GM19438 (cell line): ENCODE measurements around the gene KCTD5.

Experiments
- ATAC-seq: cut with Tn5 transposase; IDR thresholded peaks from one replicate; pipeline ENCODE4 v1.9.1; 2021; ENCODE audit warnings: low read depth; ENCODE audit not compliant: unreplicated experiment

Gene KCTD5

GRCh38 chr16:2720064-2720457 lies 37.7 kb downstream of the KCTD5 start, which contains the start of gene PRSS27:
PRSS27 (minus strand) TSS chr16:2720224; CDS start chr16:2720160, 64 bp downstream.
- no peak for ATAC-seq

- peak; percentile 77 for ATAC-seq
Measured at GRCh38 chr16:2720719-2721633, 38.7 kb downstream of the KCTD5 start.

DNA sequence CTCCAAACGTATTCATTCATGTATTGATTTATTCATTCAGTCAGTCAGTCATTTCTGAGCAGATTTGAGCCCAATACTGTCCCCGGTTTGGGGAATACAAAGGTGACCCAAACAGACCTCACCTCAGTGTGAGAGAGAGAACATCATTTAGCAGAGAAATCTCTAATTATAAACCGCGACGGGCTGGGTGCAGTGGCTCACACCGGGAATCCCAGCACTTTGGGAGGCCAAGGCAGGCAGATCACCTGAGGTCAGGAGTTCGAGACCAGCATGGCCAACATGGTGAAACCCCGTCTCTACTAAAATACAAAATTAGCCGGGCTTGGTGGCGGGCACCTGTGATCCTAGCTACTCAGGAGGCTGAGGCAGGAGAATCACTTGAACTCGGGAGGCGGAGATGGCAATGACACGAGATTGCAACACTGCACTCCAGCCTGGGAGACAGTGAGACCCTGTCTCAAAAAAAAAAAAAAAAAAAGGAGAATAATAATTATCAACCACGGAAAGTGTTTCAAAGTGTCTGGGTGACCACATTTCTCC lies 39.4 kb downstream of the KCTD5 start:
- ATAC-seq = peak; percentile 5

- ATAC-seq = no peak
Measured at GRCh38 chr16:2724088-2724676, 41.9 kb downstream of the KCTD5 start.

- ATAC-seq = no peak
Measured at GRCh38 chr16:2724816-2725348, 42.6 kb downstream of the KCTD5 start.

DNA sequence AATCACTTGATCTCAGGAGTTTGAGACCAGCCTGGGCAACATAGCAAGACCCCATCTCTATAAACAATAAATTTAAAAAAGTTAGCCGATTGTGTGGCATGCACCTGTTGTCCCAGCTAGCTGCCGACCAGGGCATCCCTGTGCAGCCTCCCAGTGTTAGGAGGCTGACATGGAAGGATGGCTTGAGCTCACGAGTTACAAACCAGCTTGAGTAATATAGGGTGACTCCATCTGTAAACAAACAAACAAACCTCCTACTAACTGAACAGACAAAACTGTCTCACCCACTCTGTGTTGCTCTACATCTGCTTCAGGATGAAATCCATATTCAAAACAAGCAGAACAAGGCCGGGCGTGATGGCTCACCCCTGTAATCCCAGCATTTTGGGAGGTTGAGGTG lies 44.6 kb downstream of the KCTD5 start:
- no peak for ATAC-seq

- ATAC-seq = no peak
Measured at GRCh38 chr16:2728034-2728433, 45.7 kb downstream of the KCTD5 start.

GRCh38 chr16:2734844-2735515 lies 52.7 kb downstream of the KCTD5 start:
- no peak for ATAC-seq

DNA sequence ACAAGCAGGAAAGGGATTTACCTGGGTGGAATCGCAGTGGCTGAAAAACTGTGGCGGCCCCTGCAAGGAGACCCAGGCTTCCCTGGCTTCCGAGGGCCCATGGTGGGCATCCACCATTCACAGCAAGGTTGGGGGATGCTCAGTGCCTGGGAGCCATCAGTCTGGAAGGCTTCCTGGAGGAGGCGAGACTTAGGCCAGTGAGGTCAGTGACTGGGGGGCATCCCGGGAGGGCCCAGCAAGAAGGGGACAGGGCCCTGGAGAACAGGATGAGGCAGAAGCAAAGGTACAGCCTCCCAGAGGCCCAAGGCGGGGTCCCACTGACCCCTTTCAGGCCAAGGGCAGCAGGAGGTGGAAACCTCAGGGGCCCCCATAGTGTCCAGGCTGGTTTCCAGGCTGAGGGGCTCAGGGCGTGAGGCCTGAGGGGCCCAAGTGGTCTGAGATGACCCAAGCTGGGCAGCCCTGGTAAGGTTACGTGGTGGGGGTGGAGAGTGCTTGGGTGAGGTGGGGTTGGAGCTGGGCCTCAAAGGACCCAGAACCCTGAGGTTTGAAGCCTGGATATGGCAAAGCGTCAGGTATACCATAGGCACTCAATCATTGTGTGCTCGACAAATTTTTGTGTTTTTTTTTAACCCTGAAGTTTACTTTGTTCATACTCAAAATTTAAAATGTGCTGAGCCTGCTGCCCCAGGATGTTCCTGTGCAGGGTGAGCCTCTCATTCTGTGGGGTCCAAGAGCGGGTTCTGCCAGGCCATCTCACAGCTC lies 54.3 kb downstream of the KCTD5 start:
- ATAC-seq = no peak

- ATAC-seq = no peak
Measured at GRCh38 chr16:2737238-2737605, 54.9 kb downstream of the KCTD5 start.

DNA sequence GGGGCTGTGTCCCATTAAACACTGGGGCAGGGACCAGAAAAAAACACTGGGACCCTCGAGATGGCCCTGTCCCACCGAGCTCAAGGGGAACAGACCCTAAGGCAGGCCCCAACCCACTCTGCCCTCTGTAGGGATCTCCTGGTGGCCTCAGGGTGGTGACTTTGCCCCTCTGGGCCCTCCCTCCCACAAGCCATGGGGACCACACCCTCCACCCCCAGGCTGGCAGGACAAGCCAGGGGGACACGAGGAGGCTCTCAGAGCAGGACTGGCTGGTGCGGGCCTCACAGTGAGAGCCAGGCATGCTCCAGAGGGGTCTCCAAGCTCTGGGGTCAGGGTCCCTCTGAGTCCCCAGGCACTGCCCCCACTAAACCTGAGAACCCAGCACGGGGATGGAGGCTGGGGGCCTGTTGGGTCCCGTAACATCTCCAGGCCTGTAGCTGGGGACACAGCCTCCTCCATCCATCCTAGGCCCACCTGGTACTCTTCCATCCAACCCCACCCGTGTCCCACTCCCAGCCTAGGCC lies 55.6 kb downstream of the KCTD5 start:
- no peak for ATAC-seq

DNA sequence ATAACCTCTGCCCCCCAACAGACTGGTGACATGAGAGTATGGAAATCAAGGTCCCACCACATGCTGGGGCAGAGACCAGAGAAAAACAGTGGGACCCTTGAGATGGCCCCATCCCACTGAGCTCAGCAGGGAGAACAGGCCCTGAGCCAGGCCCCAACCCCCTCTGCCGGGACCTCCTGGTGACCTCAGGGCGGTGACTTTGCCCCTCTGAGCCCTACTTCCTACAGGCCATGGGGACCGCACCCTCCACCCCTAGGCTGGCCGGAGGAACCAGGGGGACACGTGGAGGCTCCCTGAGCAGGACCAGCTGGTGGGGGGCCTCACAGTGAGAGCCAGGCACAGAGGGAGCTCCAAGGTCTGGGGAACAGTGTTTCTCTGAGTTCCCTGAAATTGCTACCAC lies 56.3 kb downstream of the KCTD5 start:
- no peak for ATAC-seq

DNA sequence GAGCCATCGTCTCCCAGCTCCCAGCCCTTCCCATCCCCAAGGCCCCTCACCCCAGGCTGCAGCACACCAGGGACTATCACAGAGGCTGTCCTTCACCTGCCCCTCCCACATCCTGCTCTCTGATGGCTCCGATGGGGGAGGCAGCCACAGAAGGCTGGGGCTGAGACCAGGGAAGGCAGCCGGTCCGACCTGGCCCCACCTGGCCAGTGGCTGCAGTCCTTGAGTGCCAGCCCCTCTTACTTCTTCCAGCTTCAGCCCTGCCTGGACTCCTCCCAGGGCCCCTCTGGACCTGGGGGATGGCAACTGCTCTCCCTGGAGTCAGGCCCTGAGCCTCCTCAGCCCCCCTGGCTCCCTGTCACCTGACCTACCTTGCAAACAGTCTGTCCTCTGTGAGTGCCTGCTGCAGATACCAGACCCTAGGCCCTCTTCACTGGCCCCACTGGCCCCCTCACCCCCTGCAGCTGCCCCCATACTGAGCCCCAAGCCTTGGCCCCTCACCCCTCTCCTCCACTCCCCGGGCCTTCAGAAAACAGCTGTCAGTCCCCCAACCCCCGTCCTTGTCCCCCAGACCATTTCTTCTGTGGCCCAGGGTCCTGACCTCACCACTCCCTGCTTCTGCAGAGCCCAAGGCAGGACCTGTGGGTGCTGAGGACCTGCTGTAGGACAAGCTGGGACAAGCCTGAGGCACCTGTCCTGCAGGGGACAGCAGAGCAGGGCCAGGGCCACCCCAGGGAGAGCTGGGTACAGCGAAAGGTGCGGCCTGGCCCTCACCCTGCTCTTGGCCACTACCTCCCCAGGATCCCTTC lies 57.5 kb downstream of the KCTD5 start:
- no peak for ATAC-seq

DNA sequence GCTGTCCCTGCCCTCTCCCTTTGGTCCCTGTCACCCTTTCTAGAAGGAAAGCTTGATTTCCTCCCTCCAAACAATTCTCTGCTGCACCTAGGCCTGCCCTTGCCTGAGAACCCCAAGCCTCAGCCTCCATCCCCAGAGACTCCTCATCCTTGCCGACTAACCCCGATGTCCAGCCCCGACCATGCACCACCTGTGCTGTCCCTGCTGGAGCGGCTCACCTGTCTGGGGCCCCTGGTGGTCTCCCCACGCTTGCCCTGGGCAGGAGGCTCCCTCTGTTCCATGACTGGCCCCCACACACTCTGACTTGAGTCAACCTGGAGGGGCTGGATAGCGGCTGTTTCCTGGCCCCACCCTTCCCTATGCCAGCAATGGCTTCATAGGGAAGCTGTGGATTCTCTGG lies 58.2 kb downstream of the KCTD5 start:
- no peak for ATAC-seq

GRCh38 chr16:2741168-2741567 lies 58.8 kb downstream of the KCTD5 start:
- no peak for ATAC-seq

DNA sequence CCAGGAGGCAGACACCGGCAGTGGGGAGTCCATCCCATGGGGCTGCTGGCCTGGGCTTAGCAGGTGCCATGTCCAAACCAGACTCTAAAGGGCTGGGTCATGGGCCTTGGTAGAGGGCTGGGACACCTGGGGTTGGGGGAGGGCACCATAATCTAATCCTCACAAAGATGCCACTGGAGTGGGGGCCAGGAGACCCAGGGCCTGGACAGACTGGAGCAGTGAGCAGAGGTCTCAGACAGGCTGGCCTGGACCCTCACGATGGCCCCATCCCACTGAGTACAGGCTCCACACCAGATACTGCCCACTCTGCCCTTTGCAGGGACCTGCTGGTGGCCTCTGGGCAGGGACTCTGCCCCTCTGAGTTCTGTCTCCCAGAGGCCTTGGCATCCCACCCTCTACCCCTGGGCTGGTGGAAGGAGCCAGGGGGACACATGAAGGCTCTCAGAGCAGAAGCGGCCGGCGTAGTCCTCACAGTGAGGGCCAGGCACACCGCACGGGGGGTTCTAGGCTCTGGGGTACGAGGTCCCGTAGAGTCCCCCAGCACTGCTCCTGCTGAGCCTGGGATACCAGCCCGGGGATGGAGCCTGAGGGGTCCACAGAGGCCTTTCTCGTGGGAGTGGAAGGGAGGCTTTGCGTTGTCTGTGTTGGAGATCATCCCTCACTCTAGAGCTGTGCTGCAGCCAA lies 60.1 kb downstream of the KCTD5 start:
- ATAC-seq = no peak

DNA sequence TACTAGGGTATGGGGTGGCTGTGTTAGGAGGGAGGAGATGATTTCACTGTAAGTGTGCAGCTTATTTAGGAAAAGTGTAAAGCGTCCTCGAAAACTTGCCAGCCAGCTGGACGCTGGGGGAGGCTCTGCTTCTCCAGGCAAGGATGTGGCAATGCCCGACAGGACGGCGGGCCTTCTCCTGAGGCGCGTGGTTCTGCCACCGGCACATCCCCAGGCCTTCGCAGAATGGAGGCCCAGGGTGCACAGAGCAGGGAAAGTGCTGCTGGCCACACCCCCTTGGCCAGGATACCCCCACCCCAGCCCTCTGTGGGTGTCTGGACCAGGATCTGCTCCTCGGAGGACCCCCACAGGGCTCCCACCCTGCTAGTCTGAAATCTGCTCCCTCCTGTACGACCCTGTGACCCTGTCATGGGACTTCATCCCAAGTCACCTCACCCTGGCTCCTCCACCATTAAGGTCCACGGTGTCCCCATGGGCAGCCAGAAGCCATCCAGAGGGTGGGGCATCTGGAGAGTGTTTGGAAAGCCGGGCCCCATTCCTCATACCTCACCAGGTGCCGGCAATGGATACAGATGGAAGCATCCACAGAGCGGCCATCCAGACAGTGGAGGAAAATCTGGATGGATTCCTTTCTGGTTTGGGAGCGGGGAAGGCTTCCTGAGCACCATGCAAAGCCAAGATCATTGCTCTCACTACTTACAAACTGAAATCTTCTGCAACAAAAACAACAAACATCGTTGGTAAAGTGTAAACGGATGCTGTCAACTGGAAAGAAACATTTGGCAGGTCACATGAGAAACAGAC lies 60.9 kb downstream of the KCTD5 start:
- no peak for ATAC-seq

DNA sequence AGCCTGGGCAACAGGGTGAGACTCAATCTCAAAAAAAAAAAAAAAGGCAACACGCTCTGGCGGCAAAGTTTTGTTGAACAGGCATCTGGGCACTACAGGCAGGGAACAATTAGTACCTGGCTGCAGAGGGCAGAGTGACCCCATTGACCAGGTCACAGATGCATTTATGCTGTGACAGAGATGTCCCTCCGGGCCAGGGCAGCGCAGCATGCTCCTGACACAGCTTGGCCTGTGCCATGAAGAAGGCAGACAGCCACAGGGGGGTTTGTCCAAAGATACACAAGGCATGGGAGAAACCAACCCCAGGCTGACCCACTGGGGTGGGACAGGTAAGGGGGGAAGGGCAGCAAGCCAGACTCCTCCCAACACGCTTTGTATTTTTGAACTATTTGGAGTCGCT lies 62.4 kb downstream of the KCTD5 start:
- ATAC-seq = no peak
